ENCODE data around the gene DDIT3.
A peak's percentile ranks its signal among the peaks of the same experiment; 100 is the strongest.
"Not testable (repeated sequence)": the region's sequence is repeated elsewhere in the genome, so short reads cannot be mapped to it uniquely, and the experiment has no call there.

The DDIT3 gene

DNA sequence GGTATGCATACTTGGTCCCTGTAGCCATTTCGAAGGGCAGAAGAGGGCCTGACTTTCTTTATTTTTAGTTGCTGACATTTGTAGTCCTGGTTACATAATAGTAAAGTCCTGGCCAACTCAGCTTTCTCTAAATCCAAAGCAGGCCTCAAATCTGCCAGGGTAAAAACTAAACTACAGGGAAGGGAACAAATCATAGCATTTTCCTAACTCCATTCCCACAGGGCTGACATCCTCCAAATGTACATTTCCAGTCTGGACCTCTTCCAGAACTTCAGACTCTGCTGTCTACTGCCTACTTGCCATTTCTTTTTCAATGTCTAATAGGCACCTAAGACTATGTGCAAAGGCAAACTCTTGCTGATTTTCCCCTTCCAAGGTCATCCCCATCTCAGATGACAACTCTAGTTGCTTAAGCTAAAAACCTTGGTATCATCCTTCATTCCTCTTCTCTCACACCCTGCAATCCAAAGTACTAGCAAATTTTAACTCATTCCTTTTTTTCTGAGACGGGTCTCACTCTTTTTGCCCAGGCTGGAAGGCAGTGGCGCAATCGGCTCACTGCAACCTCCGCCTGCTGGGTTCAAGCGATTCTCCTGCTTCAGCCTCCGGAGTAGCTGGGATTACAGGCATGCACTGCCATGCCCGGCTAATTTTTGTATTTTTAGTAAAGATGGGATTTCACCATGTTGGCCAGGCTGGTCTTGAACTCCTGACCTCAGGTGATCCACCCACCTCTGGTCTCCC lies 2.0 kb downstream of the DDIT3 start:
- H3K4me1 ChIP-seq (ENCODE audit: control insufficient read depth in 1 of 2, insufficient read depth in 2 of 2, low read length in 2 of 2), result peaks cover 32 to 44% of the 10 kb centered on the region in 2 donors
- no peaks in the 10 kb centered on the region for H3K9me3 ChIP-seq (ENCODE audit: control insufficient read depth in 1 of 2, low read length in 2 of 2)
- H3K4me3 ChIP-seq (ENCODE audit: low read depth in 1 of 2, low read length in 2 of 2), result peak overlapping the region; percentile 96 to 97
- H3K27me3 ChIP-seq (ENCODE audit: control insufficient read depth in 1 of 2, insufficient read depth in 2 of 2, low read length in 2 of 2), result no peaks in the 10 kb centered on the region
- peak overlapping the region in 1 of 2 donors; percentile 100 for H3K9ac ChIP-seq (ENCODE audit: low read depth in 1 of 2, low read length in 2 of 2)
- peaks cover 32 to 37% of the 10 kb centered on the region in 2 donors for H3K36me3 ChIP-seq (ENCODE audit: control insufficient read depth in 1 of 2, insufficient read depth in 2 of 2, low read length in 2 of 2)
- H3K27ac ChIP-seq (ENCODE audit: low read depth, low read length), result no peak overlapping the region

DNA sequence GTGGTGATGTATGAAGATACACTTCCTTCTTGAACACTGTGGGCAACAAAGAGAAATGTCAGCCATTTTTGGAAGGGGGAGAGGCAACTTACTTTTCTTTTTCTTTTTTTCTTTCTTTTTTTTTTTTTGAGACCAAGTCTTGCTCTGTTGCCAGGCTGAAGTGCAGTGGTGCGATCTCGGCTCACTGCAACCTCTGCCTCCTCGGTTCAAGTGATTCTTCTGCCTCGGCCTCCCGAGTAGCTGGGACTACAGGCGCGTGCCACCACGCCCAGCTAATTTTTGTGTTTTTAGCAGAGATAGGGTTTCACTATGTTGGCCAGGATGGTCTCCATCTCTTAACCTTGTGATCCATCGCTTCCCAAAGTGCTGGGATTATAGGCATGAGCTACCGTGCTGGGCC lies 2.6 kb downstream of the DDIT3 start:
- H3K9ac ChIP-seq (ENCODE audit: low read depth in 1 of 2, low read length in 2 of 2), result peak overlapping the region in 1 of 2 donors; percentile 100
- H3K36me3 ChIP-seq (ENCODE audit: control insufficient read depth in 1 of 2, insufficient read depth in 2 of 2, low read length in 2 of 2), result peaks cover 37 to 43% of the 10 kb centered on the region in 2 donors
- H3K27ac ChIP-seq (ENCODE audit: low read depth, low read length), result not testable (repeated sequence)

DNA sequence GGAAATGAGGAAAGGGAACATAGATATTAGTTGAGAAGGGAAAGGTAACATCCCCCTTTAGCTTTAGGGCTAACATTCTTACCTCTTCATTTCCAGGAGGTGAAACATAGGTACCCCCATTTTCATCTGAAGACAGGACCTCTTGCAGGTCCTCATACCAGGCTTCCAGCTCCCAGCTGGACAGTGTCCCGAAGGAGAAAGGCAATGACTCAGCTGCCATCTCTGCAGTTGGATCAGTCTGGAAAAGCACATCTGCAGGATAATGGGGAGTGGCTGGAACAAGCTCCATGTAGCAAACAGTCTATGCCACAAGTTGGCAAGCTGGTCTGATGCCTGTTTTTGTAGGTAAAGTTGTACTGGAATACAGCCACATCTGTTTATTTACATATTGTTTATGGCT lies 3.1 kb downstream of the DDIT3 start:
- no peak overlapping the region for H3K4me3 ChIP-seq (ENCODE audit: low read depth in 1 of 2, low read length in 2 of 2)

More for the DNA sequence above, 2.6 kb downstream of the DDIT3 start:
- peaks cover 32 to 41% of the 10 kb centered on the region in 2 donors for H3K4me1 ChIP-seq (ENCODE audit: control insufficient read depth in 1 of 2, insufficient read depth in 2 of 2, low read length in 2 of 2)
- H3K27me3 ChIP-seq (ENCODE audit: control insufficient read depth in 1 of 2, insufficient read depth in 2 of 2, low read length in 2 of 2); H3K9me3 ChIP-seq (ENCODE audit: control insufficient read depth in 1 of 2, low read length in 2 of 2); H3K4me3 ChIP-seq (ENCODE audit: low read depth in 1 of 2, low read length in 2 of 2): not testable (repeated sequence)

DNA sequence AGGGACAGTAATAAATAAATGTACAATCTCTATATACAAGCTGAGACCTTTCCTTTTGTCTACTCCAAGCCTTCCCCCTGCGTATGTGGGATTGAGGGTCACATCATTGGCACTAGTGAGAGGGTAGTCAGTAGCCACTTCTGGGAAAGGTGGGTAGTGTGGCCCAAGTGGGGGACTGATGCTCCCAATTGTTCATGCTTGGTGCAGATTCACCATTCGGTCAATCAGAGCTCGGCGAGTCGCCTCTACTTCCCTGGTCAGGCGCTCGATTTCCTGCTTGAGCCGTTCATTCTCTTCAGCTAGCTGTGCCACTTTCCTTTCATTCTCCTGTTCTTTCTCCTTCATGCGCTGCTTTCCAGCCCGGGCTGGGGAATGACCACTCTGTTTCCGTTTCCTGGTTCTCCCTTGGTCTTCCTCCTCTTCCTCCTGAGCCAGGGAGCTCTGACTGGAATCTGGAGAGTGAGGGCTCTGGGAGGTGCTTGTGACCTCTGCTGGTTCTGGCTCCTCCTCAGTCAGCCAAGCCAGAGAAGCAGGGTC lies 3.6 kb downstream of the DDIT3 start:
- Histone ChIP-seq H3K4me1 (ENCODE audit: control insufficient read depth in 1 of 2, insufficient read depth in 2 of 2, low read length in 2 of 2) (peaks cover 26 to 35% of the 10 kb centered on the region in 2 donors), H3K4me3 (ENCODE audit: low read depth in 1 of 2, low read length in 2 of 2) (no peak overlapping the region), H3K36me3 (ENCODE audit: control insufficient read depth in 1 of 2, insufficient read depth in 2 of 2, low read length in 2 of 2) (peaks cover 46 to 54% of the 10 kb centered on the region in 2 donors), H3K27me3 (ENCODE audit: control insufficient read depth in 1 of 2, insufficient read depth in 2 of 2, low read length in 2 of 2) (no peaks in the 10 kb centered on the region), H3K27ac (ENCODE audit: low read depth, low read length) (no peak overlapping the region), H3K9ac (ENCODE audit: low read depth in 1 of 2, low read length in 2 of 2) (no peak overlapping the region), H3K9me3 (ENCODE audit: control insufficient read depth in 1 of 2, low read length in 2 of 2) (no peaks in the 10 kb centered on the region)

More for the DNA sequence above, 3.1 kb downstream of the DDIT3 start:
- Histone ChIP-seq H3K27ac (ENCODE audit: low read depth, low read length) (no peak overlapping the region), H3K27me3 (ENCODE audit: control insufficient read depth in 1 of 2, insufficient read depth in 2 of 2, low read length in 2 of 2) (no peaks in the 10 kb centered on the region), H3K36me3 (ENCODE audit: control insufficient read depth in 1 of 2, insufficient read depth in 2 of 2, low read length in 2 of 2) (peaks cover 41 to 49% of the 10 kb centered on the region in 2 donors), H3K9ac (ENCODE audit: low read depth in 1 of 2, low read length in 2 of 2) (no peak overlapping the region), H3K9me3 (ENCODE audit: control insufficient read depth in 1 of 2, low read length in 2 of 2) (no peaks in the 10 kb centered on the region), H3K4me1 (ENCODE audit: control insufficient read depth in 1 of 2, insufficient read depth in 2 of 2, low read length in 2 of 2) (peaks cover 31 to 40% of the 10 kb centered on the region in 2 donors)

DNA sequence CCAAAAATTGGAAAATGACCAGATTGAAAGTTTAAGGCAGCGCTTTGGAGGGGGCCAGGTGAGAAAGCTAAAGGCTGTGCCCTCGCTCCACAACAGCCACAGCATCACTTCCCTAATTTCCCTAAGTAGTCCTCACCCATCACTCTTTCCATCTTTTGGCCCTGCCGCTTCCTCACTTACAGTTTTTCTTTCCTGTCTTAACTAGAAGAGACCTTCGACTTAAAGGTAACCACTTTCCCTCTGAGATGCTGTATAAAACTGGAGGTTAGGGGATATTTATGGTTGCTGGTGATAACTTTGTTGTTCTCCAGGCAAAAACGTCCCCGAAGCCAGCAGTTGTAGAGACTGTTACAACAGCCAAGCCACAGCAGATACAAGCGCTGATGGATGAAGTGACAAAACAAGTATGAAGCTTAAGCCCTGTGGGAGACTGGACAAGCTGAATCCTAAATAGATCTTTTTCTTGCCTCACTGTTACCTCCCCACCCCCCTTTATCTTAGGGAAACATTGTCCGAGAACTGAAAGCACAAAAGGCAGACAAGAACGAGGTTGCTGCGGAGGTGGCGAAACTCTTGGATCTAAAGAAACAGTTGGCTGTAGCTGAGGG lies 4.3 kb downstream of the DDIT3 start:
- H3K27me3 ChIP-seq (ENCODE audit: control insufficient read depth in 1 of 2, insufficient read depth in 2 of 2, low read length in 2 of 2), result no peaks in the 10 kb centered on the region
- no peak overlapping the region for H3K27ac ChIP-seq (ENCODE audit: low read depth, low read length)
- peaks cover 21 to 28% of the 10 kb centered on the region in 2 donors for H3K4me1 ChIP-seq (ENCODE audit: control insufficient read depth in 1 of 2, insufficient read depth in 2 of 2, low read length in 2 of 2)
- H3K4me3 ChIP-seq (ENCODE audit: low read depth in 1 of 2, low read length in 2 of 2), result no peak overlapping the region
- no peaks in the 10 kb centered on the region for H3K9me3 ChIP-seq (ENCODE audit: control insufficient read depth in 1 of 2, low read length in 2 of 2)
- H3K9ac ChIP-seq (ENCODE audit: low read depth in 1 of 2, low read length in 2 of 2), result no peak overlapping the region
- peaks cover 49 to 60% of the 10 kb centered on the region in 2 donors for H3K36me3 ChIP-seq (ENCODE audit: control insufficient read depth in 1 of 2, insufficient read depth in 2 of 2, low read length in 2 of 2)

DNA sequence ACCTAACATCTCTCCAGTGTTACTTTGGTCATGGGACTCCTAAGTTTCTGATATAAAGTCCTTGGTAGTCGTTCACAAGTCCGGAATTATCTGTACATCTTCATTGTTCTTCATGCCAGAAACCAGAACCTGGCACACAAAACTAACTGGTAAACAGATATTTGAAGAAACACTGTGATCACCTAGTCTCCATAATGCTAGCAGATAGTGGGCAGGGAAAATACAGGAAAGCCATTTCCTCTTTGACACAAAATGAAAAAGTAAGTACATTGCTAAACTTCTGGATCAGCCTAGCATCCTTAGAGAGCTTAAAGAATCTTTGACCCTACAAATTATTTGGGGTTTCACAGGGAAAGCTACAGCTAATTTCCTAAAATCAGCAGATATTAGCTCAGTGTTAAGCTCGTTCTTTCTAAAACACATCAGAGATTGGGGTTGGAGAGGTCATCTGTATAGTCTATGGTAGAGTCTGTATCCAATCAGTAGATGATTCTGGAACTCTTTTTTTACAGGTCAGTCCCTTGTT lies 4.8 kb downstream of the DDIT3 start:
- Histone ChIP-seq H3K4me1 (ENCODE audit: control insufficient read depth in 1 of 2, insufficient read depth in 2 of 2, low read length in 2 of 2) (peaks cover 21 to 25% of the 10 kb centered on the region in 2 donors), H3K9me3 (ENCODE audit: control insufficient read depth in 1 of 2, low read length in 2 of 2) (no peaks in the 10 kb centered on the region), H3K4me3 (ENCODE audit: low read depth in 1 of 2, low read length in 2 of 2) (no peak overlapping the region), H3K27ac (ENCODE audit: low read depth, low read length) (no peak overlapping the region), H3K27me3 (ENCODE audit: control insufficient read depth in 1 of 2, insufficient read depth in 2 of 2, low read length in 2 of 2) (no peaks in the 10 kb centered on the region), H3K36me3 (ENCODE audit: control insufficient read depth in 1 of 2, insufficient read depth in 2 of 2, low read length in 2 of 2) (peaks cover 49 to 61% of the 10 kb centered on the region in 2 donors), H3K9ac (ENCODE audit: low read depth in 1 of 2, low read length in 2 of 2) (no peak overlapping the region)

GRCh38 chr12:57514720-57515407 lies 5.5 kb downstream of the DDIT3 start:
- Histone ChIP-seq H3K4me3 (ENCODE audit: low read depth in 1 of 2, low read length in 2 of 2) (no peak overlapping the region), H3K36me3 (ENCODE audit: control insufficient read depth in 1 of 2, insufficient read depth in 2 of 2, low read length in 2 of 2) (peaks cover 49 to 61% of the 10 kb centered on the region in 2 donors), H3K4me1 (ENCODE audit: control insufficient read depth in 1 of 2, insufficient read depth in 2 of 2, low read length in 2 of 2) (peaks cover 21 to 25% of the 10 kb centered on the region in 2 donors), H3K27ac (ENCODE audit: low read depth, low read length) (no peak overlapping the region), H3K27me3 (ENCODE audit: control insufficient read depth in 1 of 2, insufficient read depth in 2 of 2, low read length in 2 of 2) (no peaks in the 10 kb centered on the region), H3K9ac (ENCODE audit: low read depth in 1 of 2, low read length in 2 of 2) (no peak overlapping the region), H3K9me3 (ENCODE audit: control insufficient read depth in 1 of 2, low read length in 2 of 2) (no peaks in the 10 kb centered on the region)

GRCh38 chr12:57514246-57514645 lies 6.1 kb downstream of the DDIT3 start:
- peaks cover 18 to 20% of the 10 kb centered on the region in 2 donors for H3K4me1 ChIP-seq (ENCODE audit: control insufficient read depth in 1 of 2, insufficient read depth in 2 of 2, low read length in 2 of 2)
- H3K36me3 ChIP-seq (ENCODE audit: control insufficient read depth in 1 of 2, insufficient read depth in 2 of 2, low read length in 2 of 2), result peaks cover 49 to 61% of the 10 kb centered on the region in 2 donors
- H3K27ac ChIP-seq (ENCODE audit: low read depth, low read length); H3K27me3 ChIP-seq (ENCODE audit: control insufficient read depth in 1 of 2, insufficient read depth in 2 of 2, low read length in 2 of 2); H3K4me3 ChIP-seq (ENCODE audit: low read depth in 1 of 2, low read length in 2 of 2); H3K9ac ChIP-seq (ENCODE audit: low read depth in 1 of 2, low read length in 2 of 2); H3K9me3 ChIP-seq (ENCODE audit: control insufficient read depth in 1 of 2, low read length in 2 of 2): not testable (repeated sequence)

DNA sequence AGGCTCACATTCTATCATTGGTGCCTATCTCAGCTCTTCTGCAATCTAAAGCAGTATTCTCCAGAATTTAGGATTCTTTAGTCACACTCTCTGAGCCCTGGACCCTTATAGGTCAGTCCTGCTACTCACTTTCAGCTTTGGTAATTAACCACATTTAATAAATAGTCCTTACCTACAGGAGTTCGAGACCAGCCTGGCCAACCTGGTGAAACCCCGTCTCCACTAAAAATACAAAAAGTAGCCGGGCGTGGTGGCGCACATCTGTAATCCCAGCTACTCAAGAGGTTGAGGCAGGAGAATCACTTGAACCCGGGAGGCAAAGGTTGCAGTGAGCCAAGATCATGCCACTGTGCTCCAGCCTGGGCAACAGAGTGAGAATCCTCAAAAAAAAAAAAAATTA lies 6.6 kb downstream of the DDIT3 start:
- H3K36me3 ChIP-seq (ENCODE audit: control insufficient read depth in 1 of 2, insufficient read depth in 2 of 2, low read length in 2 of 2), result peaks cover 49 to 65% of the 10 kb centered on the region in 2 donors
- H3K4me3 ChIP-seq (ENCODE audit: low read depth in 1 of 2, low read length in 2 of 2); H3K9me3 ChIP-seq (ENCODE audit: control insufficient read depth in 1 of 2, low read length in 2 of 2): not testable (repeated sequence)

More for the DNA sequence above, 6.6 kb downstream of the DDIT3 start:
- H3K4me1 ChIP-seq (ENCODE audit: control insufficient read depth in 1 of 2, insufficient read depth in 2 of 2, low read length in 2 of 2), result peaks cover 12 to 14% of the 10 kb centered on the region in 2 donors
- H3K9ac ChIP-seq (ENCODE audit: low read depth in 1 of 2, low read length in 2 of 2); H3K27me3 ChIP-seq (ENCODE audit: control insufficient read depth in 1 of 2, insufficient read depth in 2 of 2, low read length in 2 of 2); H3K27ac ChIP-seq (ENCODE audit: low read depth, low read length): not testable (repeated sequence)

Measured in duodenal mucosa (tissue), 2 donors.